HepG2 (cell line): ENCODE data around the gene TMIGD3. TPM values are rescaled to one million over a fixed set of nuclear protein-coding genes. Genes with fewer than 3 reads are reported as not detected.

Experiments used
- ATAC-seq: fragments of 200-7000 bp; cut with Tn5 transposase; 3 replicates; pipeline ENCODE4 v1.9.1; 2020; ENCODE audit warnings: mild to moderate bottlenecking, moderate library complexity
- BruUV-seq: library from RNA; stranded (reverse); fragments of 400-500 nt; replicated peaks from 2 replicates; lab custom pipeline; 2021; lab: Mats Ljungman, UMichigan
- CTCF ChIA-PET: fragments of 300-600 bp; formaldehyde crosslinking; extraction: SDS; loops from one replicate; lab custom pipeline; 2021; ENCODE audit warnings: low total read pairs, inconsistent platforms, low intra/inter-chr PET ratio; lab: Yijun Ruan, JAX
- POLR2A ChIA-PET: fragments of 350-600 bp; sonication (Branson Sonifier 250); formaldehyde crosslinking; loops from one replicate; lab custom pipeline; 2020; ENCODE audit warnings: antibody characterized with exemption, inconsistent platforms; lab: Yijun Ruan, JAX
- DNase-seq: peaks from one replicate; pipeline ENCODE4 v3.0.0-alpha.2; 2015; ENCODE audit warnings: low spot score
- FAIRE-seq: peaks from 3 replicates; lab custom pipeline; 2011; peaks lifted over from hg19 to GRCh38; lab: Jason Lieb, UNC
- H2AFZ ChIP-seq: one replicate; pipeline ENCODE4 v1.6.1; 2011; ENCODE audit warnings: low read length, inconsistent platforms
- H3K27ac ChIP-seq: fragments of 300-600 bp; 3 replicates; pipeline ENCODE4 v1.8.0; 2011; ENCODE audit warnings: mixed run types, mild to moderate bottlenecking, mixed read lengths, low read length, inconsistent platforms; ENCODE audit not compliant: insufficient read depth; ENCODE audit errors: extremely low read length
- H3K27me3 ChIP-seq, 2 experiments: fragments of 200-600 bp in 1 of 2; 2 replicates in 1 of 2; 3 replicates in 1 of 2; pipeline versions ENCODE4 v1.6.0 to v1.8.0; 2011; ENCODE audit warnings: low read length in 2 of 2, mild to moderate bottlenecking in 2 of 2, moderate library complexity in 2 of 2, inconsistent platforms in 1 of 2; ENCODE audit not compliant: insufficient read depth in 2 of 2, control insufficient read depth in 1 of 2
- H3K36me3 ChIP-seq, 2 experiments: fragments of 200-600 bp in 1 of 2; replicated peaks in 1 of 2; 2 replicates in 1 of 2; 3 replicates in 1 of 2; pipeline versions ENCODE4 v1.5.1 to v1.8.0; 2011; ENCODE audit warnings: low read length in 2 of 2, inconsistent platforms in 1 of 2; ENCODE audit not compliant: insufficient read depth in 2 of 2, control insufficient read depth in 1 of 2
- H3K4me1 ChIP-seq: 2 replicates; pipeline ENCODE4 v1.5.1; 2012; ENCODE audit warnings: low read length, inconsistent platforms; ENCODE audit not compliant: insufficient read depth
- H3K4me2 ChIP-seq: 2 replicates; pipeline ENCODE4 v1.6.0; 2011; ENCODE audit warnings: low read depth, low read length, inconsistent platforms
- H3K4me3 ChIP-seq, 3 experiments: fragments of 200-600 bp in 1 of 3; sonication (generic), shearing (Covaris generic) in 1 of 3; replicated peaks in 1 of 3; 2 replicates each; pipeline ENCODE4 v1.5.1; 2011 to 2016; ENCODE audit warnings: low read length in 3 of 3, inconsistent platforms in 2 of 3, low read depth in 2 of 3, mild to moderate bottlenecking in 2 of 3, control low read depth in 1 of 3, mixed read lengths in 1 of 3; ENCODE audit not compliant: insufficient read depth in 1 of 3
- H3K79me2 ChIP-seq: one replicate; pipeline ENCODE4 v1.6.1; 2011; ENCODE audit warnings: low read length, inconsistent platforms; ENCODE audit not compliant: insufficient read depth
- H3K9ac ChIP-seq: 2 replicates; pipeline ENCODE4 v1.6.0; 2011; ENCODE audit warnings: mild to moderate bottlenecking, low read depth, low read length, inconsistent platforms; ENCODE audit not compliant: insufficient read depth
- H3K9me3 ChIP-seq: 2 replicates; pipeline ENCODE4 v1.5.1; 2012; ENCODE audit warnings: mild to moderate bottlenecking, low read length
- H4K20me1 ChIP-seq: 2 replicates; pipeline ENCODE4 v1.6.0; 2011; ENCODE audit warnings: inconsistent platforms, mild to moderate bottlenecking, low read length, moderate library complexity; ENCODE audit not compliant: insufficient read depth
- ATM ChIP-seq: fragments of 450-650 bp; IDR thresholded peaks from 2 replicates; pipeline ENCODE4 v1.7.1; 2017; ENCODE audit warnings: mild to moderate bottlenecking, borderline replicate concordance
- DNMT3B ChIP-seq: conservative IDR thresholded peaks from 2 replicates; pipeline ENCODE4 v1.6.1; 2016; ENCODE audit warnings: missing biosample characterization, control low read depth
- FOXM1 ChIP-seq: sonication (generic); formaldehyde crosslinking; IDR thresholded peaks from 2 replicates; pipeline ENCODE4 v1.5.0; 2020; ENCODE audit warnings: missing genetic modification reagents
- JDP2 ChIP-seq: sonication (generic); formaldehyde crosslinking; IDR thresholded peaks from 2 replicates; pipeline ENCODE4 v1.8.1; 2022; ENCODE audit warnings: missing genetic modification reagents, borderline replicate concordance
- KDM4B ChIP-seq: sonication (generic); formaldehyde crosslinking; IDR thresholded peaks from 2 replicates; pipeline ENCODE4 v1.4.0; 2020; ENCODE audit warnings: missing genetic modification reagents
- PCBP1 ChIP-seq: fragments of 200-400 bp; formaldehyde crosslinking; IDR thresholded peaks from 2 replicates; pipeline ENCODE4 v1.6.1; 2017; ENCODE audit warnings: mild to moderate bottlenecking, low read depth, low read length, borderline replicate concordance
- SCMH1 ChIP-seq: sonication (generic); formaldehyde crosslinking; IDR thresholded peaks from 2 replicates; pipeline ENCODE4 v1.9.0; 2021; ENCODE audit warnings: missing genetic modification reagents, mild to moderate bottlenecking, borderline replicate concordance
- TCF7L2 ChIP-seq: IDR thresholded peaks from 2 replicates; pipeline ENCODE4 v1.6.1; 2011; ENCODE audit warnings: mild to moderate bottlenecking, low read depth, low read length, moderate library complexity
- ZBTB2 ChIP-seq: sonication (generic); formaldehyde crosslinking; IDR thresholded peaks from 2 replicates; pipeline ENCODE4 v1.8.0; 2022; ENCODE audit warnings: low read depth, missing genetic modification reagents
- ZBTB37 ChIP-seq: sonication (generic); formaldehyde crosslinking; IDR thresholded peaks from 2 replicates; pipeline ENCODE4 v1.4.0; 2020; ENCODE audit warnings: mild to moderate bottlenecking, missing genetic modification reagents
- ZFP36L1 ChIP-seq: sonication (generic); formaldehyde crosslinking; IDR thresholded peaks from 2 replicates; pipeline ENCODE4 v1.8.0; 2022; ENCODE audit warnings: mild to moderate bottlenecking, missing genetic modification reagents, moderate library complexity
- ZNF33A ChIP-seq: sonication (generic); formaldehyde crosslinking; IDR thresholded peaks from 2 replicates; pipeline ENCODE4 v1.5.1; 2020; ENCODE audit warnings: missing genetic modification reagents, mild to moderate bottlenecking, moderate library complexity, borderline replicate concordance
- ZNF350 ChIP-seq: sonication (generic); formaldehyde crosslinking; IDR thresholded peaks from 2 replicates; pipeline ENCODE4 v1.4.0; 2020; ENCODE audit warnings: mild to moderate bottlenecking, low read depth, missing genetic modification reagents, borderline replicate concordance
- ZNF713 ChIP-seq: sonication (generic); formaldehyde crosslinking; IDR thresholded peaks from 2 replicates; pipeline ENCODE4 v1.4.0; 2020; ENCODE audit warnings: mild to moderate bottlenecking, missing genetic modification reagents
- ZNF737 ChIP-seq: sonication (generic); formaldehyde crosslinking; IDR thresholded peaks from 2 replicates; pipeline ENCODE4 v1.5.0; 2020; ENCODE audit warnings: missing genetic modification reagents, mild to moderate bottlenecking, borderline replicate concordance
- ZNF777 ChIP-seq: sonication (generic); formaldehyde crosslinking; IDR thresholded peaks from 2 replicates; pipeline ENCODE4 v1.4.0; 2020; ENCODE audit warnings: missing genetic modification reagents
- ZNF780A ChIP-seq: sonication (generic); formaldehyde crosslinking; IDR thresholded peaks from 2 replicates; pipeline ENCODE4 v1.8.0; 2022; ENCODE audit warnings: mild to moderate bottlenecking, missing genetic modification reagents, moderate library complexity
- WGBS: methylation state at CpG from one replicate; pipeline ENCODE4 v1.1.6; 2017; ENCODE audit warnings: low lambda C conversion rate; 5-methylcytosine and 5-hydroxymethylcytosine counted together
- in situ Hi-C: cut with HindIII; loops from 2 replicates; pipeline ENCODE4 v1.10.0; 2017; ENCODE audit warnings: low pct_unique_long_range_greater_than_20kb; ENCODE audit not compliant: extremely low pct_ligation_motif_present
- intact Hi-C: fragments of 100-400 bp; cut with micrococcal nuclease; formaldehyde crosslinking; loops from one replicate; pipeline ENCODE4 v1.10.0; 2022; ENCODE audit not compliant: unreplicated experiment
- polyA plus RNA-seq, 8 experiments: library from polyadenylated mRNA; depleted of rRNA in 3 of 8; stranded (reverse) in 7 of 8; unstranded in 1 of 8; fragments of >200 nt; fragmentation: Illumina TruSeq in 4 of 8; extraction: Trizol in 4 of 8; gene quantifications; 2 replicates each; pipeline versions ENCODE4 v1.2.1 to v1.2.3, GENCODE V29; 2011 to 2016; ENCODE audit warnings: low read depth in 4 of 8, missing spikeins in 1 of 8, mixed read lengths in 1 of 8; ENCODE audit not compliant: insufficient read depth in 1 of 8
- total RNA-seq, 5 experiments: library from RNA; depleted of rRNA; stranded (reverse); fragments of >200 nt; fragmentation: Illumina TruSeq; extraction: Trizol; gene quantifications; 2 replicates each; pipeline ENCODE4 v1.2.3, GENCODE V29; 2016; ENCODE audit warnings: low read depth in 1 of 5

TMIGD3 gene
- total and polyA plus RNA-seq, 2 of the 13 experiments (the other 11 are each of a cell fraction or from before 2014, with no cell fraction given) = not detected

- Histone ChIP-seq H3K36me3 (peaks cover 26 to 58% of the 10 kb centered on the region in 2 experiments), H2AFZ (no peak overlapping the region), H3K27me3 (no peaks in the 10 kb centered on the region), H3K4me1 (peaks cover 57% of the 10 kb centered on the region), H3K9me3 (no peaks in the 10 kb centered on the region), H3K4me3 (no peak overlapping the region), H3K27ac (no peak overlapping the region), H3K4me2 (no peak overlapping the region), H3K9ac (no peak overlapping the region), H3K79me2 (peaks cover 26% of the 10 kb centered on the region), H4K20me1 (no peaks in the 10 kb centered on the region)
- ChIA-PET POLR2A (no interaction called here), CTCF (no interaction called here)
- no TSS peak for BruUV-seq
- WGBS = 91% methylated on average over 3 of the region's 3 CpGs
- ATAC-seq (no peak), DNase-seq (no peak), FAIRE-seq (no peak)
- intact Hi-C loops = no loop called here
- TF ChIP-seq JDP2 (CRISPR knock-in tag) = no peak
- TF ChIP-seq ATM = no peak
- no peak for TF ChIP-seq KDM4B (CRISPR knock-in tag)
- no peak for TF ChIP-seq ZFP36L1
- in situ Hi-C loops = no loop called here
These were observed 59.4 kb downstream of the TMIGD3 start for GRCh38 chr1:111444031-111444430.

- Histone ChIP-seq H3K36me3 (peaks cover 27 to 73% of the 10 kb centered on the region in 2 experiments), H2AFZ (no peak overlapping the region), H3K4me2 (no peak overlapping the region), H3K9ac (no peak overlapping the region), H3K79me2 (peaks cover 13% of the 10 kb centered on the region), H3K27ac (no peak overlapping the region), H3K27me3 (no peaks in the 10 kb centered on the region), H4K20me1 (no peaks in the 10 kb centered on the region), H3K4me1 (peaks cover 53% of the 10 kb centered on the region), H3K4me3 (no peak overlapping the region), H3K9me3 (no peaks in the 10 kb centered on the region)
- no TSS peak for BruUV-seq
- ChIA-PET CTCF (interaction anchor here (1.8 kb wide), 1 partner anchor 43 kb away, joined by 4 read pairs; no protein-coding TSS in a partner anchor), POLR2A (interaction anchor here (1.7 kb wide), 1 partner anchor 20 kb away, joined by 8 read pairs; no protein-coding TSS in a partner anchor)
- FAIRE-seq (no peak), ATAC-seq (peak; percentile 19; the same call in 1 of the 3 replicates), DNase-seq (no peak)
- 97% methylated on average over 4 of the region's 4 CpGs for WGBS
- intact Hi-C loops (no loop called here), in situ Hi-C loops (no loop called here)
- TF ChIP-seq ZBTB37 (CRISPR knock-in tag) (no peak), ZNF780A (CRISPR knock-in tag) (no peak), ZNF777 (CRISPR knock-in tag) (no peak), ZNF33A (no peak), ZNF350 (no peak), ZNF737 (no peak), PCBP1 (no peak), ZBTB2 (CRISPR knock-in tag) (no peak), TCF7L2 (no peak), FOXM1 (CRISPR knock-in tag) (no peak), DNMT3B (no peak), ZNF713 (no peak), SCMH1 (CRISPR knock-in tag) (no peak)
These were observed 61.0 kb downstream of the TMIGD3 start for GRCh38 chr1:111442457-111442856.
